SK-N-MC (cell line): ENCODE data around the gene CDC42SE2.

Experiments used
- EZH2 ChIP-seq: fragments of 200-600 bp; sonication (generic); IDR thresholded peaks from one replicate; pipeline ENCODE4 v1.6.1; 2017; ENCODE audit warnings: antibody characterized with exemption
- POLR2AphosphoS5 ChIP-seq: IDR thresholded peaks from 2 replicates; pipeline ENCODE4 v1.6.1; 2012; ENCODE audit warnings: mild to moderate bottlenecking, low read depth, low read length, borderline replicate concordance

GRCh38 chr5:131230406-131230805 lies 33.4 kb upstream of the CDC42SE2 start:
- TF ChIP-seq EZH2 = no peak
- no peak for TF ChIP-seq POLR2AphosphoS5
